Measurements from ENCODE around the gene TRAPPC6A.

Gene TRAPPC6A

GRCh38 chr19:45133661-45134060, 44.4 kb downstream of the TRAPPC6A start:
- intact Hi-C loops (cut with DNase I; ENCODE audit: low total_unique reads) = no loop called here
- H3K4me1 ChIP-seq = no peaks in the 10 kb centered on the region

GRCh38 chr19:45130888-45131615, 47.0 kb downstream of the TRAPPC6A start:
- H3K9me3 ChIP-seq = no peaks in the 10 kb centered on the region
- no peak overlapping the region for H3K4me3 ChIP-seq
- H3K36me3 ChIP-seq = peaks cover 0 to 8% (median 0%) of the 10 kb centered on the region in 3 donors
- no peak for DNase-seq
- intact Hi-C loops (cut with DNase I; ENCODE audit: low total_unique reads) = no loop called here
- no peak for TF ChIP-seq CTCF (IDR thresholded peaks at IDR 0.05)
- H3K27me3 ChIP-seq = no peaks in the 10 kb centered on the region
- peaks cover 0 to 3% (median 0%) of the 10 kb centered on the region in 4 donors for H3K4me1 ChIP-seq
- no peak overlapping the region for H3K27ac ChIP-seq

More at GRCh38 chr19:45133661-45134060, 44.4 kb downstream of the TRAPPC6A start:
- H3K27ac ChIP-seq = no peak overlapping the region
- TF ChIP-seq CTCF (IDR thresholded peaks at IDR 0.05) = no peak
- no peak for DNase-seq
- H3K9me3 ChIP-seq = no peaks in the 10 kb centered on the region
- H3K36me3 ChIP-seq = peaks cover 0 to 8% (median 0%) of the 10 kb centered on the region in 3 donors
- H3K4me3 ChIP-seq = no peak overlapping the region
- no peaks in the 10 kb centered on the region for H3K27me3 ChIP-seq

GRCh38 chr19:45130236-45130635, 47.8 kb downstream of the TRAPPC6A start:
- Histone ChIP-seq H3K27me3 (no peaks in the 10 kb centered on the region), H3K4me1 (peaks cover 0 to 8% (median 0%) of the 10 kb centered on the region in 4 donors), H3K9me3 (no peaks in the 10 kb centered on the region), H3K36me3 (peaks cover 0 to 8% (median 0%) of the 10 kb centered on the region in 3 donors), H3K4me3 (no peak overlapping the region), H3K27ac (no peak overlapping the region)
- TF ChIP-seq CTCF (IDR thresholded peaks at IDR 0.05) = no peak
- intact Hi-C loops (cut with DNase I; ENCODE audit: low total_unique reads) = no loop called here
- no peak for DNase-seq

- H3K9me3 ChIP-seq = no peaks in the 10 kb centered on the region
- no peak for TF ChIP-seq CTCF (IDR thresholded peaks at IDR 0.05)
- peaks cover 0 to 12% (median 0%) of the 10 kb centered on the region in 4 donors for H3K4me1 ChIP-seq
- H3K27ac ChIP-seq = no peak overlapping the region
- no peak for DNase-seq
- H3K36me3 ChIP-seq = peaks cover 0 to 4% (median 0%) of the 10 kb centered on the region in 3 donors
- intact Hi-C loops (cut with DNase I; ENCODE audit: low total_unique reads) = no loop called here
- H3K27me3 ChIP-seq = no peaks in the 10 kb centered on the region
- no peak overlapping the region for H3K4me3 ChIP-seq
Measured at GRCh38 chr19:45128806-45129205, 49.2 kb downstream of the TRAPPC6A start.

GRCh38 chr19:45128146-45128545, 49.9 kb downstream of the TRAPPC6A start:
- Histone ChIP-seq H3K27me3 (no peaks in the 10 kb centered on the region), H3K9me3 (no peaks in the 10 kb centered on the region), H3K36me3 (peaks cover 0 to 4% (median 0%) of the 10 kb centered on the region in 3 donors), H3K4me3 (no peak overlapping the region), H3K4me1 (peaks cover 0 to 19% (median 0%) of the 10 kb centered on the region in 4 donors), H3K27ac (no peak overlapping the region)
- intact Hi-C loops (cut with DNase I; ENCODE audit: low total_unique reads) = no loop called here
- DNase-seq = no peak
- no peak for TF ChIP-seq CTCF (IDR thresholded peaks at IDR 0.05)
